ENCODE data around the gene ARHGAP26. TPM values are rescaled to one million over a fixed set of nuclear protein-coding genes. Genes with fewer than 3 reads are reported as not detected.
A peak's percentile ranks its signal among the peaks of the same experiment; 100 is the strongest.

Gene ARHGAP26
- total and polyA plus RNA-seq, 2 of the 4 experiments (the other 2 are of a cell fraction) = 0.54 to 0.56 TPM

GRCh38 chr5:143262393-143263174, 492.4 kb downstream of the ARHGAP26 start (continued):
- TF ChIP-seq CEBPB (IDR thresholded peaks at IDR 0.05; ENCODE audit: low read depth, low read length) (peak; percentile 96), BHLHE40 (IDR thresholded peaks at IDR 0.05; ENCODE audit: low read depth, low read length) (peak; percentile 71; the same call in 1 of the 2 replicates), POLR2A (IDR thresholded peaks at IDR 0.05; ENCODE audit: low read depth, low read length) (no peak)

GRCh38 chr5:143263272-143263810, 493.2 kb downstream of the ARHGAP26 start:
- Histone ChIP-seq H3K18ac (ENCODE audit: low read depth, low read length) (peak overlapping the region; percentile 44; the same call in 1 of the 2 replicates), H2BK120ac (ENCODE audit: low read depth, low read length) (0 out of 2 replicates have a peak overlapping the region, but pooled peaks have one; percentile 52), H3K27ac (ENCODE audit: insufficient read depth, low read length) (no peak overlapping the region), H4K91ac (ENCODE audit: insufficient read depth, low read depth, low read length) (no peak overlapping the region), H3K4ac (ENCODE audit: low read depth, low read length) (0 out of 2 replicates have a peak overlapping the region, but pooled peaks have one; percentile 54), H3K9ac (ENCODE audit: low read depth, low read length) (no peak overlapping the region), H3K4me3 (ENCODE audit: insufficient read depth, low read depth, low read length) (no peak overlapping the region), H3K14ac (replicated peaks; ENCODE audit: low read depth, low read length) (no peak overlapping the region), H3K9me3 (ENCODE audit: control insufficient read depth, insufficient read depth, low read length) (no peaks in the 10 kb centered on the region), H2AFZ (replicated peaks; ENCODE audit: low read length, poor library complexity) (no peak overlapping the region), H4K5ac (ENCODE audit: low read depth, low read length) (peak overlapping the region; percentile 71; the same call in 1 of the 2 replicates), H3K9me1 (ENCODE audit: insufficient read depth, low read length) (peaks cover 2% of the 10 kb centered on the region; the same call in 1 of the 2 replicates), H3K4me2 (ENCODE audit: low read depth, low read length) (peak overlapping the region; percentile 38; the same call in 1 of the 2 replicates), H2BK20ac (ENCODE audit: low read depth, low read length) (no peak overlapping the region), H3K27me3 (ENCODE audit: control insufficient read depth, insufficient read depth, low read length) (no peaks in the 10 kb centered on the region), H2BK5ac (ENCODE audit: low read depth, low read length, poor library complexity, severe bottlenecking) (peak overlapping the region; percentile 72), H3K79me1 (ENCODE audit: low read depth in 1 of 2, low read length in 2 of 2) (no peaks in the 10 kb centered on the region; a peak in 1 of 4 replicates), H3K4me1 (ENCODE audit: control insufficient read depth, insufficient read depth, low read length) (peaks cover 4% of the 10 kb centered on the region; the same call in 1 of the 2 replicates), H4K8ac (ENCODE audit: low read depth in 2 of 2, low read length in 2 of 2) (peak overlapping the region in 1 of 2 experiments; percentile 19; a peak in 1 of 4 replicates), H3K36me3 (ENCODE audit: control insufficient read depth, insufficient read depth, low read length) (no peaks in the 10 kb centered on the region), H2AK5ac (ENCODE audit: low read depth, low read length) (no peak overlapping the region; the same call in 1 of the 2 replicates), H4K20me1 (ENCODE audit: insufficient read depth, low read length) (no peaks in the 10 kb centered on the region), H2AK9ac (replicated peaks; ENCODE audit: low read depth, low read length, poor library complexity) (no peak overlapping the region), H3K23ac (ENCODE audit: low read depth, low read length) (no peak overlapping the region), H3K56ac (ENCODE audit: extremely low read depth, insufficient read depth, low read length) (no peak overlapping the region), H2BK15ac (ENCODE audit: low read depth, low read length) (0 out of 3 replicates have a peak overlapping the region, but pooled peaks have one; percentile 6)
- in situ Hi-C loops (cut with MboI; ENCODE audit: low sequenced_read_pairs) = no loop called here
- dilution Hi-C loops (cut with HindIII; ENCODE audit: low sequenced_read_pairs, unreplicated experiment) = no loop called here
- TF ChIP-seq CEBPB (IDR thresholded peaks at IDR 0.05; ENCODE audit: low read depth, low read length) = no peak
- TF ChIP-seq MAFK (IDR thresholded peaks at IDR 0.05; ENCODE audit: low read depth, low read length) = no peak
- ATAC-seq (ENCODE audit: low read depth) (no peak; the same call in 1 of the 2 replicates), DNase-seq (peak; percentile 21)
- ChIA-PET POLR2A (ENCODE audit: unreplicated experiment) (no interaction called here), CTCF (no interaction called here)
- intact Hi-C loops (cut with micrococcal nuclease) = loop anchor here (1.0 to 5.0 kb wide), 2 partner anchors 121 to 137 kb away; no protein-coding TSS in a partner anchor
- no TSS peak for BruUV-seq (replicated peaks)
- no CpG with 5 or more reads among the region's 4 CpGs for WGBS, 2 experiments (ENCODE audit: extremely low coverage in 2 of 2, insufficient read length in 1 of 2)
